ENCODE results near the gene WDR81. TPM values are rescaled to one million over a fixed set of nuclear protein-coding genes. Genes with fewer than 3 reads are reported as not detected.

WDR81 gene
- total and polyA plus RNA-seq, 4 donors: 26.0 to 51.9 (median 33.2) TPM

- Histone ChIP-seq H3K9me3 (ENCODE audit: control insufficient read depth in 4 of 4, insufficient read depth in 3 of 4, low read length in 3 of 4) (no peaks in the 10 kb centered on the region), H3K4me1 (ENCODE audit: control insufficient read depth in 5 of 5, insufficient read depth in 5 of 5, low read length in 5 of 5) (peaks cover 0 to 24% (median 0%) of the 10 kb centered on the region in 5 donors), H3K27ac (ENCODE audit: low read depth in 1 of 2, low read length in 1 of 2) (no peak overlapping the region), H3K9ac (ENCODE audit: insufficient read depth in 1 of 2, low read length in 2 of 2) (no peak overlapping the region), H3K27me3 (ENCODE audit: control insufficient read depth in 3 of 3, insufficient read depth in 3 of 3, low read length in 2 of 3) (no peaks in the 10 kb centered on the region), H3K36me3 (ENCODE audit: control insufficient read depth in 4 of 4, insufficient read depth in 4 of 4, low read length in 4 of 4) (peaks cover 0 to 46% (median under 1%) of the 10 kb centered on the region in 4 donors), H3K4me3 (no peak overlapping the region)
- no peak for TF ChIP-seq CTCF (IDR thresholded peaks at IDR 0.05; ENCODE audit: control extremely low read depth, extremely low read depth)
- WGBS, 2 donors: 91 to 93% methylated on average over 28 of the region's 28 CpGs
- no peak for DNase-seq
- no peak for ATAC-seq (ENCODE audit: insufficient read depth, low FRiP score)
Measured at GRCh38 chr17:1727876-1728630, 3.5 kb downstream of the WDR81 start.

- H3K27ac ChIP-seq (ENCODE audit: low read depth in 1 of 2, low read length in 1 of 2): peak overlapping the region in 1 of 2 donors; percentile 74
- no peaks in the 10 kb centered on the region for H3K9me3 ChIP-seq (ENCODE audit: control insufficient read depth in 4 of 4, insufficient read depth in 3 of 4, low read length in 3 of 4)
- DNase-seq: no peak
- H3K4me1 ChIP-seq (ENCODE audit: control insufficient read depth in 5 of 5, insufficient read depth in 5 of 5, low read length in 5 of 5): peaks cover 0 to 20% (median 0%) of the 10 kb centered on the region in 5 donors
- peaks cover 0 to 61% (median 5%) of the 10 kb centered on the region in 4 donors for H3K36me3 ChIP-seq (ENCODE audit: control insufficient read depth in 4 of 4, insufficient read depth in 4 of 4, low read length in 4 of 4)
- 50 to 65% methylated on average over 14 to 15 of the region's 15 CpGs for WGBS, 2 donors
- no peak overlapping the region for H3K9ac ChIP-seq (ENCODE audit: insufficient read depth in 1 of 2, low read length in 2 of 2)
- no peak for TF ChIP-seq CTCF (IDR thresholded peaks at IDR 0.05; ENCODE audit: control extremely low read depth, extremely low read depth)
- H3K27me3 ChIP-seq (ENCODE audit: control insufficient read depth in 3 of 3, insufficient read depth in 3 of 3, low read length in 2 of 3): no peaks in the 10 kb centered on the region
- no peak overlapping the region for H3K4me3 ChIP-seq
- ATAC-seq (ENCODE audit: insufficient read depth, low FRiP score): no peak
Measured at GRCh38 chr17:1729966-1730325, 5.4 kb downstream of the WDR81 start.

- DNase-seq (peak; percentile 76 to 89 (median 86)), ATAC-seq (ENCODE audit: insufficient read depth, low FRiP score) (no peak)
- no peak for TF ChIP-seq CTCF (IDR thresholded peaks at IDR 0.05; ENCODE audit: control extremely low read depth, extremely low read depth)
- Histone ChIP-seq H3K27me3 (ENCODE audit: control insufficient read depth in 3 of 3, insufficient read depth in 3 of 3, low read length in 2 of 3) (no peaks in the 10 kb centered on the region), H3K27ac (ENCODE audit: low read depth in 1 of 2, low read length in 1 of 2) (peak overlapping the region; percentile 43 to 83), H3K9me3 (ENCODE audit: control insufficient read depth in 4 of 4, insufficient read depth in 3 of 4, low read length in 3 of 4) (no peaks in the 10 kb centered on the region), H3K36me3 (ENCODE audit: control insufficient read depth in 4 of 4, insufficient read depth in 4 of 4, low read length in 4 of 4) (peaks cover 0 to 63% (median 5%) of the 10 kb centered on the region in 4 donors), H3K9ac (ENCODE audit: insufficient read depth in 1 of 2, low read length in 2 of 2) (no peak overlapping the region), H3K4me1 (ENCODE audit: control insufficient read depth in 5 of 5, insufficient read depth in 5 of 5, low read length in 5 of 5) (peaks cover 0 to 15% (median 0%) of the 10 kb centered on the region in 5 donors), H3K4me3 (no peak overlapping the region)
- WGBS, 2 donors: 80 to 86% methylated on average over 39 to 40 of the region's 40 CpGs
Measured at GRCh38 chr17:1730326-1731193, 6.1 kb downstream of the WDR81 start.

Data from lung (tissue), 12 donors.